GM12873 (cell line): ENCODE measurements around the gene F8A3.
"Not testable (repeated sequence)": the region's sequence is repeated elsewhere in the genome, so short reads cannot be mapped to it uniquely, and the experiment has no call there.

Experiments used
- TF ChIP-seq, protein P1 (sequence below): IDR thresholded peaks from 2 replicates; pipeline ENCODE4 v1.5.1; 2012; ENCODE audit warnings: low read depth, mild to moderate bottlenecking, moderate library complexity, low read length, control low read depth; ENCODE audit not compliant: insufficient read depth; ENCODE audit errors: missing control alignments

F8A3 gene

DNA sequence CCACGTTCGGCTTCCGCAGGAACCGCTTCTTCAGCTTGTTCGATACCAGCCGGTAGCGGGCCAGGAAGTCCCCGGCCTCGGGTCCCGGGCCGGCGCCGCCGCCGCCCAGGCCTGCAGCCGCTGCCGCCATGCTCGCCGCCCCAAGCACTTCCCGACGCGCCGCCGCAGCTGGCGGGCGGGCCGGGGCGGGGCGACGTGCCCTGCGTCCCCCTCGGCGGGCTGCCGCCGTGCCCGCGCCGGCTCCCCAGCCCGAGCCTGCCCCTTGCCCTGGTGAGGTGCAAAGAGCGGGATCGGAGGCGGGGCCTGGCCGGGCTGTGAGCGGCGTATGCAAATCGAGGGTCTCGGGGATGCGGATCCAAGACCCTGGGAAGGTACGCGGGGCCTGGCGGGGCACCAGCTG, at the start of gene F8A3:
Gene F8A3, minus strand, starts transcription at position 150 of the 400 bp plus-strand sequence. Its CDS starts 20 bp downstream, at position 130.
- TF ChIP-seq, protein P1, sequence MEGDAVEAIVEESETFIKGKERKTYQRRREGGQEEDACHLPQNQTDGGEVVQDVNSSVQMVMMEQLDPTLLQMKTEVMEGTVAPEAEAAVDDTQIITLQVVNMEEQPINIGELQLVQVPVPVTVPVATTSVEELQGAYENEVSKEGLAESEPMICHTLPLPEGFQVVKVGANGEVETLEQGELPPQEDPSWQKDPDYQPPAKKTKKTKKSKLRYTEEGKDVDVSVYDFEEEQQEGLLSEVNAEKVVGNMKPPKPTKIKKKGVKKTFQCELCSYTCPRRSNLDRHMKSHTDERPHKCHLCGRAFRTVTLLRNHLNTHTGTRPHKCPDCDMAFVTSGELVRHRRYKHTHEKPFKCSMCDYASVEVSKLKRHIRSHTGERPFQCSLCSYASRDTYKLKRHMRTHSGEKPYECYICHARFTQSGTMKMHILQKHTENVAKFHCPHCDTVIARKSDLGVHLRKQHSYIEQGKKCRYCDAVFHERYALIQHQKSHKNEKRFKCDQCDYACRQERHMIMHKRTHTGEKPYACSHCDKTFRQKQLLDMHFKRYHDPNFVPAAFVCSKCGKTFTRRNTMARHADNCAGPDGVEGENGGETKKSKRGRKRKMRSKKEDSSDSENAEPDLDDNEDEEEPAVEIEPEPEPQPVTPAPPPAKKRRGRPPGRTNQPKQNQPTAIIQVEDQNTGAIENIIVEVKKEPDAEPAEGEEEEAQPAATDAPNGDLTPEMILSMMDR: not testable (repeated sequence)

DNA sequence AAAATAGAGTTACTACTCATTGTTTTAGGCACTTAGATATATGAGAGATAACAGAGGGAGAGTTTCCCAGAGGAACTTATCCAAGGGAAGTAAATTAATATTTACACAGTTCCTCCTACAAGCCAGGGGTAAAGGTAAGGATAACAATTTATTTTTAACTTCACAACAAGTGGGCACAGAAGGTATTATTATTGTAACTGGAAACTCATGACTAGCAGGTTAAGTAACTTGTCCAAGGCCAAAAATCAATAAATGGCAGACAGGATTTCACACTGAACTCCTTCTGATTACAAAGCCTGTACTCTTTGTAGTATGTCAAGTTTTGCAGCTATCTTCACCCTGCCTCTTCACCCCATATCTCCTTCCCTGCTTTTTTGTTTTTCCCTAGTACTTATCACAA, 46.9 kb upstream of the F8A3 start:
- TF ChIP-seq, protein P1: no peak

DNA sequence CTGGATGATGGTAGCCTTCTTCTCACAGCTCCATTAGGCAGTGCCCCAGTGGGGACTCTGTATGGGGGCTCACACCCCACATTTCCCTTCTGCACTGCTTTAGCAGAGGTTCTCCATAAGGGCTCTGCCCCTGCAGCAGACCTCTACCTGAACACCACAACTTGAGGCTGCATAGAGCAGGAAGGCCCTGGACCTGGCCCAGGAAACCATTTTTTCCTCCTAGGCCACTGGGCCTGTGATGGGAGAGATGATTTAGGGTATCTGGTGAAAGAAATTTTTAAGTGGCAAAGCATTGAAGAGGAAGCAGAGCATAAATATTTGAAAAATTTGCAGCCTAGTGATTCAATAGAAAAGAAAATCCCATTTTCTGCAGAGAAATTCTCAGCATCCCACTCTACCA, 17.3 kb downstream of the F8A3 start:
- TF ChIP-seq, protein P1: no peak

DNA sequence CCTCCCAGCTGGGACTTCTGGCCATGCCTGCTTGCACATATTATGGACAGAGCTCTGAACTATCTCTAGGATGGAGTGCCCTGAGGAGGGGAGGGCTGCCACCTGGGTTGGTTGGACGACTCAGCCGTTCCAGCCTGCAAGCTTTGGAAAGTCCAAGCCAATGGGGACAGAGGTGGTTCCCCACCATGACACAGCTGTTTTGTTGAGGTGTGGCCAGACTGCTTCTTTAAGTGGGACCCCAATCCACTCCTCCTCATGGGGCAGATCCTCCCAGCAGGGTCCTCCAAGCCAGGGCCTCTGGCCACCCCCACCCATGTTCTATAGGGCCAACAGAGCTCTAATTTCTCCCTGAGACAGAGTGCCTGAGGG, 22.7 kb downstream of the F8A3 start:
- TF ChIP-seq, protein P1: no peak

DNA sequence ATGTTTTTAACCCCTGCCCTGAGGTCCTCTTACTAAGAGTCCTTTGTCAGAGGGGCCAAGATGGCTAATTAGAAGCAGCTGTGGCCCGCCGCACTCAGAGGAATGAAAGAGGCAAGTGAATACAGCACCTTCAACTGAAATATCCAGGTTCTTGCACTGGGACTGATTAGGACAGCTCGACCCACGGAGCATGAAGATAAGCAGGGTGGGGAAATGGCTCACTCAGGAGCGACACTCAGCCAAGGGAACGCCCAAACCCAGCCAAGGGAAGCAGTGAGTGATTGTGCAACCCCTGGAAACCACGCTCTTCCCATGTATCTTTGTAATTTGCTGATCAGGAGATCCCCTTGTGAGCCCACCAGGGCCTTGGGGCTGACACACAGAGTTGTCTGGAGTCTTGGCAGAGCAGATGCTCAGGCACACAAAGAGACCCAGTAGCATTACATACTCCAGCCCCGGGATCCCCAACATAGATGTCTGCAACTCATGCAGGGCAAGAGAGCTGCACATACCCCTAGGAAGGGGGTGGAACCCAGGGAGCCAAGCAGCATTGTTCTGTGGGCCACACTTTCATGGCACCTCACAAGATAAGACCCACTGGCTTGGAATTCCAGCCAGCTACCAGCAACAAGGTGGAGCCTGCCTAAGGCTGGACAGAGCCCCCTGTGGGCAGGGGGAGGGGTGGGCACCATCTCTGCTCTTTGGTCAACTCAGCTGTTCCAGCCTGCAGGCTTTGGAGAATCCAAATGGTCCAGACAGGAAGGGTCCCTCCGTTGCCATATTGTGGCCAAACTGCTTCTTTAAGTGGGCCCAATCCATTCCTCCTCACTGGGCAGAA, 23.3 kb downstream of the F8A3 start:
- TF ChIP-seq, protein P1: no peak

- TF ChIP-seq, protein P1: no peak
Observed at GRCh38 chrX:155417769-155418168, 40.7 kb downstream of the F8A3 start.
